Measurements from ENCODE around the gene UROC1.

UROC1 gene

DNA sequence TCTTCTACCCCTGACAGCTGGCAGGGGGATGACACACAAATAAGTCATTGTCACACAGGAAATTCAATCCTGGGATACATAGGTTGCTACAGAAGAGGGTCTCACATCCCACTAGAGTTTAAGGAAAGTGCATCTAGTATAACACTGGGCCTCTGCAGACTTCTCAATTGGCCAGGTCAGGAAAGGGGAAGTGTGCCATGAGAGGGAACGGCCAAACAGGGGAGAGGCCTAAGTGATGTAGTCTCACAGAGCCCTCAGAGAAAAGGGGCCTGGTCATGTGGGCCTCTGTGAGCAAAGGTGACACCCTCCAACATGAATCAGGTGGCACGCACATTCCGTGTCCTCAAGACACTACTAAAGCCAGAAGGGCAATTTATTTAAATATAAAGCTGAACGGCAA is 53.1 kb downstream of the UROC1 start:
- DNase-seq (ENCODE audit: low read depth in 1 of 2, low spot score in 1 of 2) = no peak

DNA sequence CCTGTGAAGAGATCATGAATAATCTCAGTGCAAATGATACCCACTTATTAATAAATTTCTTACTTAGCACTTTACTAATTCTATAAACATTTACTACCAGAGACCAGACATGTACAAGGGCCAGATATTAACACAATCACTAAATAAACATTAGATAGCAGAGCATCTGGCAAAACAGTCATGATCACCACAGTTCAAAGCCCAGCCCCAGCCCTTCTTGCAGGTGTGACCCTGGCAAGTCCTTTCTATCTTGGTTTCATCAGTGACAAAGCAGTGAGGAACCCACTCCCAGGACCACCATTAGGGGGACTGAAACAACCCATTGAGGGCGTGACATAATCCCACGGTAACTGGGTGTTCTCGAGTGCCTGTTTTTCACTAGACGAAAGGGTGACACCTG is 53.5 kb downstream of the UROC1 start:
- DNase-seq (ENCODE audit: low read depth in 1 of 2, low spot score in 1 of 2) = no peak

DNA sequence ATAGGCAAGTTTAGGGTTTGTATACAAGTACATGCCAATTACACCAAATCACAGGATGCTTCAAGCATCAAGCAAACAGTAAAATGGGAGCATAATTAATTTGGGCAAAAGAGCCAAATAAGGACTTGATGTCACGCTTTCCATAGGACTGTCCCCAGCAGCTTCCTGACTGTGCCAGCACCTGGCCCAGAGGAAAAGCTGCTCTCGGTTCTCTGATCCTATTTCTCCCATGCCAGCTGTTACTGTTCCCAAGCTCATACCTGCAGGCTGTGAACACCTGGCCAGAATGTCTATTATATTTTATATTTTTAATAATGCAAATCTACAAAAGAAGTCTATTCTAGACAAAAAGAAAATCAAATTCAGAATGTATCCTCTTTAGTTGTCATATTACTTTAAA is 54.1 kb downstream of the UROC1 start:
- DNase-seq (ENCODE audit: low read depth in 1 of 2, low spot score in 1 of 2) = no peak

- DNase-seq (ENCODE audit: low read depth in 1 of 2, low spot score in 1 of 2) = no peak
Observed at GRCh38 chr3:126461450-126462070, 56.0 kb downstream of the UROC1 start.

GRCh38 chr3:126460381-126460780 is 57.2 kb downstream of the UROC1 start:
- DNase-seq (ENCODE audit: low read depth in 1 of 2, low spot score in 1 of 2) = no peak

DNA sequence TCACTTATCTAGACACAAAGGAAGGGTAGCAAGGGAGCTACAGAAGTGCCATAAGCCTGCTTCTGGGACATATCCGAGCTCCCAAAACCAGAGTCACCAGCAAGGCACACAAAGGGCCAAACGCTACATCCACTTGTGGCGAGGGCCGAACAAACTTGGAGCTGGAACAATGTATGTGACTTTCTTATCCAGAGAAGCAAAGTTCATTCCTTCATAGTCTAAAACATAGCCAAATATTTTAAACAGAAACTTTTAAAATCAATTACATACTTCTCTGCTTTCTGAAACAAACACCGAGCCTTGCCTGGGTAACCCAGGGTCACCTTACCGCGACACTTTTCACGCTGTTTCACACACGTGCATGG is 57.8 kb downstream of the UROC1 start:
- no peak for DNase-seq (ENCODE audit: low read depth in 1 of 2, low spot score in 1 of 2)

- DNase-seq (ENCODE audit: low read depth in 1 of 2, low spot score in 1 of 2) = no peak
Observed at GRCh38 chr3:126459111-126459762, 58.3 kb downstream of the UROC1 start.

- no peak for DNase-seq (ENCODE audit: low read depth in 1 of 2, low spot score in 1 of 2)
Observed at GRCh38 chr3:126456766-126457388, 60.7 kb downstream of the UROC1 start.

DNA sequence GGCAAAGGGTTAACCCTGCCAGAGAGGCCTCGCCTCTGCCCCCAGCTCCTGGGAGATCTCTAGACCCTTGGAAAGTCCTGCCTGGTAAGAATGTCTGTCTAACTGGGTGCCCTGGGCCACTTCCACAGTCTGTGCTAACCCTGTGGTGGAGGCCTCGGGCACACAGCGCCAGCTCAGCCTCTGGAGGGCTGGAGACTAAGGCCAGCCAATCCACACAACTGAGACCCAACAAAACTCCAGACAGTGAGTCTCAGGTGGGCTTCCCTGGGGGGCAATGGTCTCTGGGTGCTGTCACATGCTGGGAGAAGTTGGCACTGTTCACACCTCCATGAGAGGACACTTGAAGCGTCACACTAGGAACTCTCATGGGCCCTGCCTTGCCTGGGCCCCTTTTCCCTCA is 61.4 kb downstream of the UROC1 start:
- DNase-seq (ENCODE audit: low read depth in 1 of 2, low spot score in 1 of 2) = no peak

DNA sequence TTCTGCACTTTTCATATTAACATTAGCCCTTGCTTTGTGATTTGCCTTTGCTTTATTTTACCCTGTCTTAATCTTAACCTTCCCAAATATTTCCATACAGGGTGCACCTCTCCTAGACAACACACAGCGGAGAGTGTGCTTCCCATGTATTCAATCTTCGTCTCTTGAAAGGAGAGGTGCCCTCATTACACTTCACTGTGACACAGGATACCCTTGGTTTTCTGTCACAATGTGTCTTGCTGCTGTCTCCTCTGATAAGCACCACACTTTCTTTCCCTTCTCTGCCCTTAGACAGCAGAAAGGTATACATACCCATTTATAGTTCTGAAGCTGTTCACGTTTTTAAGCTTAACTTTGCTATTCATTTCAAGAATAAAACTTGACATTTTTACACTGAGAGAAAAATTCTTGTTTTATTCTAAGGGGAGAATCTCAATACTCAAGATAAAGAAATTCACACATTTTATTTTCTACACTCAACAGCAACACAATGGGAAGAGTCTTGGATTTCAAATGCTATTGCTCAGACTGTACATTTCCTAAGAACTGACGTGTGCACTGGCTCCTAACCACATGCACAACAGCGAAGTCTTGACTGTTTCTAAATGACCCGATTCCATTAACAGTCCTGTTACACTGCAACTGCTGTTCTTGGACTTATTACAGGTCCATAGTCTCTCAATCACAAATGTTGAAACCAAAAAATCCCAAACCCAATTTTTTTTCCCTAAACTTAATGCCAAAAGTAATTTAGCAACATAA is 63.0 kb downstream of the UROC1 start:
- DNase-seq (ENCODE audit: low read depth in 1 of 2, low spot score in 1 of 2) = no peak

GRCh38 chr3:126454025-126454424 is 63.5 kb downstream of the UROC1 start:
- no peak for DNase-seq (ENCODE audit: low read depth in 1 of 2, low spot score in 1 of 2)

- no peak for DNase-seq (ENCODE audit: low read depth in 1 of 2, low spot score in 1 of 2)
Observed at GRCh38 chr3:126452213-126452612, 65.4 kb downstream of the UROC1 start.

- DNase-seq (ENCODE audit: low read depth in 1 of 2, low spot score in 1 of 2) = no peak
Observed at GRCh38 chr3:126451511-126451910, 66.1 kb downstream of the UROC1 start.

DNA sequence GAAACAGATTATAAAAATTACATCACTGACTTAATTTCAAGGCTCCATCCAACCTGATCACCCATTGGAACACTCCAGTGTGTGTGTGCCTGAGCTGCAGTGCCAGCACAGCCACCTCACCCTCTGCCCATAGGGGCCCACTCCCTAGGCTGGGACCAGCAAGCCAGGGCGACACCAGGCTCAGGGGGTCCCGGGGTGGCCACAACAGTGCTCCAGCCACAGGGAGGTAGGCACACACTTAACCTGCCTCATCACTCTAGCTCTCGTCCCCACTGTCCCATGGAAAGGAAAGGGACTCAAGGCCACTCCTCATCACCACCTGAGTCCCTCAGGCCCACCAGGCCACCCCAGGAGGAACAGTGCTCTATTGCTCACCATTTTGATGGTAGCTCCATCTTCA is 66.8 kb downstream of the UROC1 start:
- no peak for DNase-seq (ENCODE audit: low read depth in 1 of 2, low spot score in 1 of 2)

DNA sequence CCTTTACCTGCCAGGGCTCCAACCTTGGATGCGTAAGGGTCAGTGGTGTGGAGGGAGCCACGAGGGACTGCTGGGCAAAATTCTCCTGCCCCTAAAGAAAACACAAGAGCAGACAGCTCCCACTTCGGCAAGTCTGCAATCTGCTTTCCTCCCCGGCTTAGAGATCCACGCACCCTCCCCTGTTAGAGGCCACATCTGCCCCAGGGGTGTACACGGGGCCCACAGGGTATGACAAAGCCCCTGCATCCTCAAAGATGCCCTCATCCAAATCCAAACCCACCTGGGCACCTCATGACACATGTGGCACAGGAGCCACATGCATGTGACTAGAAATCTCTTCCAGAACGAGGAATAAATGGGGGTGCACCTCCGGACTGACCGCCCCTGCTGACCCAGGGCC is 67.4 kb downstream of the UROC1 start:
- no peak for DNase-seq (ENCODE audit: low read depth in 1 of 2, low spot score in 1 of 2)

- DNase-seq (ENCODE audit: low read depth in 1 of 2, low spot score in 1 of 2) = no peak
Observed at GRCh38 chr3:126449621-126450051, 67.9 kb downstream of the UROC1 start.

GRCh38 chr3:126448893-126449180 is 68.7 kb downstream of the UROC1 start:
- DNase-seq (ENCODE audit: low read depth in 1 of 2, low spot score in 1 of 2) = no peak

GRCh38 chr3:126448136-126448892 is 69.3 kb downstream of the UROC1 start:
- DNase-seq (ENCODE audit: low read depth in 1 of 2, low spot score in 1 of 2) = no peak

- no peak for DNase-seq (ENCODE audit: low read depth in 1 of 2, low spot score in 1 of 2)
Observed at GRCh38 chr3:126447456-126448106, 70.0 kb downstream of the UROC1 start.

DNA sequence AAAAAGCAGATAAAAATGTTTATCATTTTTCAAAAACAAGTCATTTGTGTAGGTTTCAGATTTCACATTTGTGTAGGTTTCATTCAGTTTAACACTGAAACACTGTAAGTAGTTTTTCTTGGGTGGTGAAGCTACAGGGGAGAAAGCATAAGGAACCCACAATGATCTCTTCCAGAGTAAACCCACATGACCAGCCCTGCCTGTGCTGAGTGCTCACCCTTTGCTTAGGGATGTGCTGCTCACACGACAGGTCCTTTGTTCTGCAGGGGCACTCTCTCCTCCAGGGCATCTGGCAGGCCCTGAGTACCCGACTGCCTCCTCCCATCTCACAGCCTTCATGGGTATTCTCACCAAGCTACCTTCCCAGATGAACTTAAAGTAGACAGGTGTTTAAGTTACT is 70.8 kb downstream of the UROC1 start:
- DNase-seq (ENCODE audit: low read depth in 1 of 2, low spot score in 1 of 2) = no peak

GRCh38 chr3:126446301-126446700 is 71.3 kb downstream of the UROC1 start:
- DNase-seq (ENCODE audit: low read depth in 1 of 2, low spot score in 1 of 2) = no peak

All from activated T-helper 1 cell treated with anti-CD3 and anti-CD28 coated beads, Interleukin-2, amount 50 U/mL, for 16 hours (primary cell).